HepG2 (cell line): ENCODE results near the gene CHL1. TPM values are rescaled to one million over a fixed set of nuclear protein-coding genes. Genes with fewer than 3 reads are reported as not detected.

Source experiments
- ATAC-seq: fragments of 200-7000 bp; cut with Tn5 transposase; 3 replicates; pipeline ENCODE4 v1.9.1; 2020; ENCODE audit warnings: mild to moderate bottlenecking, moderate library complexity
- BruUV-seq: library from RNA; stranded (reverse); fragments of 400-500 nt; replicated peaks from 2 replicates; lab custom pipeline; 2021; lab: Mats Ljungman, UMichigan
- CTCF ChIA-PET: fragments of 300-600 bp; formaldehyde crosslinking; extraction: SDS; loops from one replicate; lab custom pipeline; 2021; ENCODE audit warnings: low total read pairs, inconsistent platforms, low intra/inter-chr PET ratio; lab: Yijun Ruan, JAX
- POLR2A ChIA-PET: fragments of 350-600 bp; sonication (Branson Sonifier 250); formaldehyde crosslinking; loops from one replicate; lab custom pipeline; 2020; ENCODE audit warnings: antibody characterized with exemption, inconsistent platforms; lab: Yijun Ruan, JAX
- DNase-seq: peaks from one replicate; pipeline ENCODE4 v3.0.0-alpha.2; 2015; ENCODE audit warnings: low spot score
- FAIRE-seq: peaks from 3 replicates; lab custom pipeline; 2011; peaks lifted over from hg19 to GRCh38; lab: Jason Lieb, UNC
- H2AFZ ChIP-seq: one replicate; pipeline ENCODE4 v1.6.1; 2011; ENCODE audit warnings: low read length, inconsistent platforms
- H3K27ac ChIP-seq: fragments of 300-600 bp; 3 replicates; pipeline ENCODE4 v1.8.0; 2011; ENCODE audit warnings: mixed run types, mild to moderate bottlenecking, mixed read lengths, low read length, inconsistent platforms; ENCODE audit not compliant: insufficient read depth; ENCODE audit errors: extremely low read length
- H3K27me3 ChIP-seq, 2 experiments: fragments of 200-600 bp in 1 of 2; 2 replicates in 1 of 2; 3 replicates in 1 of 2; pipeline versions ENCODE4 v1.6.0 to v1.8.0; 2011; ENCODE audit warnings: low read length in 2 of 2, mild to moderate bottlenecking in 2 of 2, moderate library complexity in 2 of 2, inconsistent platforms in 1 of 2; ENCODE audit not compliant: insufficient read depth in 2 of 2, control insufficient read depth in 1 of 2
- H3K36me3 ChIP-seq, 2 experiments: fragments of 200-600 bp in 1 of 2; replicated peaks in 1 of 2; 2 replicates in 1 of 2; 3 replicates in 1 of 2; pipeline versions ENCODE4 v1.5.1 to v1.8.0; 2011; ENCODE audit warnings: low read length in 2 of 2, inconsistent platforms in 1 of 2; ENCODE audit not compliant: insufficient read depth in 2 of 2, control insufficient read depth in 1 of 2
- H3K4me1 ChIP-seq: 2 replicates; pipeline ENCODE4 v1.5.1; 2012; ENCODE audit warnings: low read length, inconsistent platforms; ENCODE audit not compliant: insufficient read depth
- H3K4me2 ChIP-seq: 2 replicates; pipeline ENCODE4 v1.6.0; 2011; ENCODE audit warnings: low read depth, low read length, inconsistent platforms
- H3K4me3 ChIP-seq, 3 experiments: fragments of 200-600 bp in 1 of 3; sonication (generic), shearing (Covaris generic) in 1 of 3; replicated peaks in 1 of 3; 2 replicates each; pipeline ENCODE4 v1.5.1; 2011 to 2016; ENCODE audit warnings: low read length in 3 of 3, inconsistent platforms in 2 of 3, low read depth in 2 of 3, mild to moderate bottlenecking in 2 of 3, control low read depth in 1 of 3, mixed read lengths in 1 of 3; ENCODE audit not compliant: insufficient read depth in 1 of 3
- H3K79me2 ChIP-seq: one replicate; pipeline ENCODE4 v1.6.1; 2011; ENCODE audit warnings: low read length, inconsistent platforms; ENCODE audit not compliant: insufficient read depth
- H3K9ac ChIP-seq: 2 replicates; pipeline ENCODE4 v1.6.0; 2011; ENCODE audit warnings: mild to moderate bottlenecking, low read depth, low read length, inconsistent platforms; ENCODE audit not compliant: insufficient read depth
- H3K9me3 ChIP-seq: 2 replicates; pipeline ENCODE4 v1.5.1; 2012; ENCODE audit warnings: mild to moderate bottlenecking, low read length
- H4K20me1 ChIP-seq: 2 replicates; pipeline ENCODE4 v1.6.0; 2011; ENCODE audit warnings: inconsistent platforms, mild to moderate bottlenecking, low read length, moderate library complexity; ENCODE audit not compliant: insufficient read depth
- PCBP1 ChIP-seq: fragments of 200-400 bp; formaldehyde crosslinking; IDR thresholded peaks from 2 replicates; pipeline ENCODE4 v1.6.1; 2017; ENCODE audit warnings: mild to moderate bottlenecking, low read depth, low read length, borderline replicate concordance
- U2AF1 ChIP-seq: fragments of 200-400 bp; formaldehyde crosslinking; optimal IDR thresholded peaks from 2 replicates; pipeline ENCODE3; 2017; ENCODE audit warnings: mild to moderate bottlenecking, low read depth, low read length
- ZNF121 ChIP-seq: sonication (generic); formaldehyde crosslinking; IDR thresholded peaks from 2 replicates; pipeline ENCODE4 v1.5.0; 2020; ENCODE audit warnings: mild to moderate bottlenecking, missing genetic modification reagents
- ZNF674 ChIP-seq: sonication (generic); formaldehyde crosslinking; IDR thresholded peaks from 2 replicates; pipeline ENCODE4 v1.5.0; 2020; ENCODE audit warnings: low read depth, mild to moderate bottlenecking, missing genetic modification reagents
- ZNF782 ChIP-seq: sonication (generic); formaldehyde crosslinking; IDR thresholded peaks from 2 replicates; pipeline ENCODE4 v1.4.0; 2020; ENCODE audit warnings: missing genetic modification reagents, mild to moderate bottlenecking, borderline replicate concordance
- WGBS: methylation state at CpG from one replicate; pipeline ENCODE4 v1.1.6; 2017; ENCODE audit warnings: low lambda C conversion rate; 5-methylcytosine and 5-hydroxymethylcytosine counted together
- in situ Hi-C: cut with HindIII; loops from 2 replicates; pipeline ENCODE4 v1.10.0; 2017; ENCODE audit warnings: low pct_unique_long_range_greater_than_20kb; ENCODE audit not compliant: extremely low pct_ligation_motif_present
- intact Hi-C: fragments of 100-400 bp; cut with micrococcal nuclease; formaldehyde crosslinking; loops from one replicate; pipeline ENCODE4 v1.10.0; 2022; ENCODE audit not compliant: unreplicated experiment
- polyA plus RNA-seq, 8 experiments: library from polyadenylated mRNA; depleted of rRNA in 3 of 8; stranded (reverse) in 7 of 8; unstranded in 1 of 8; fragments of >200 nt; fragmentation: Illumina TruSeq in 4 of 8; extraction: Trizol in 4 of 8; gene quantifications; 2 replicates each; pipeline versions ENCODE4 v1.2.1 to v1.2.3, GENCODE V29; 2011 to 2016; ENCODE audit warnings: low read depth in 4 of 8, missing spikeins in 1 of 8, mixed read lengths in 1 of 8; ENCODE audit not compliant: insufficient read depth in 1 of 8
- total RNA-seq, 5 experiments: library from RNA; depleted of rRNA; stranded (reverse); fragments of >200 nt; fragmentation: Illumina TruSeq; extraction: Trizol; gene quantifications; 2 replicates each; pipeline ENCODE4 v1.2.3, GENCODE V29; 2016; ENCODE audit warnings: low read depth in 1 of 5
- TF ChIP-seq, protein P1 (sequence below): sonication (generic); formaldehyde crosslinking; IDR thresholded peaks from 2 replicates; pipeline ENCODE4 v1.8.0; 2022; ENCODE audit warnings: mild to moderate bottlenecking, missing genetic modification reagents, moderate library complexity
- TF ChIP-seq, protein P2 (sequence below): sonication (generic); formaldehyde crosslinking; IDR thresholded peaks from 2 replicates; pipeline ENCODE4 v1.5.0; 2020; ENCODE audit warnings: missing genetic modification reagents
- TF ChIP-seq, protein P3 (sequence below): sonication (generic); formaldehyde crosslinking; IDR thresholded peaks from 2 replicates; pipeline ENCODE4 v1.4.0; 2020; ENCODE audit warnings: missing genetic modification reagents, borderline replicate concordance

CHL1 gene
- total and polyA plus RNA-seq, 2 of the 13 experiments (the other 11 are each of a cell fraction or from before 2014, with no cell fraction given) = not detected

DNA sequence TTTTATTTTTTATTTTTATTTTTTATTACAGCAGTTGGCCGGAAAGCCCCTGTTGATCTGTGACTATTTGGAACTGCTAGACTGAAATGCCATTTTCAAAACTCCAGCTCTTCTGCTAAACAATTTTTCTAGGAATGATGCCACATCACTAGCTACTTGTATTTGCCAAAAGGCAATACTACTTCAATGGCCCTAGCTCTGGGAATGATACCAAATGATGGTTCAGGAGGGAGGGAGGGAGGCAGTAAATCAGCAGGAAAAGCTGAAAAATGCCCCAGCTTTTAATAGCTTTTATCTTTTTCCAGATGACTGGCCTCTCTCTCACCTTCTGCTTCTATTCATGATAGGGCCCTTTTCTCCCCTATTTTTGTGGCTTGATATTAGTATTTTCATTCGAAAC lies 2.6 kb upstream of the CHL1 start:
- peaks cover 0 to 7% of the 10 kb centered on the region in 2 experiments; a peak in 3 of 5 replicates for H3K27me3 ChIP-seq
- H3K36me3 ChIP-seq = no peaks in the 10 kb centered on the region
- no peak overlapping the region for H3K4me3 ChIP-seq
- H3K79me2 ChIP-seq = no peaks in the 10 kb centered on the region
- BruUV-seq = no TSS peak
- POLR2A ChIA-PET = no interaction called here
- 2% methylated on average over 2 of the region's 2 CpGs for WGBS
- TF ChIP-seq ZNF782 (CRISPR knock-in tag) (no peak), PCBP1 (no peak)
- TF ChIP-seq, protein P1, sequence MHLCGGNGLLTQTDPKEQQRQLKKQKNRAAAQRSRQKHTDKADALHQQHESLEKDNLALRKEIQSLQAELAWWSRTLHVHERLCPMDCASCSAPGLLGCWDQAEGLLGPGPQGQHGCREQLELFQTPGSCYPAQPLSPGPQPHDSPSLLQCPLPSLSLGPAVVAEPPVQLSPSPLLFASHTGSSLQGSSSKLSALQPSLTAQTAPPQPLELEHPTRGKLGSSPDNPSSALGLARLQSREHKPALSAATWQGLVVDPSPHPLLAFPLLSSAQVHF (CRISPR knock-in tag) = no peak
- CTCF ChIA-PET = no interaction called here
- in situ Hi-C loops (no loop called here), intact Hi-C loops (no loop called here)
- no peak overlapping the region for H3K27ac ChIP-seq
- no peak overlapping the region for H3K4me2 ChIP-seq
- H4K20me1 ChIP-seq = no peaks in the 10 kb centered on the region
- no peaks in the 10 kb centered on the region for H3K4me1 ChIP-seq
- no peaks in the 10 kb centered on the region for H3K9me3 ChIP-seq
- no peak for DNase-seq
- ATAC-seq = no peak
- H2AFZ ChIP-seq = no peak overlapping the region
- no peak for FAIRE-seq
- no peak overlapping the region for H3K9ac ChIP-seq

DNA sequence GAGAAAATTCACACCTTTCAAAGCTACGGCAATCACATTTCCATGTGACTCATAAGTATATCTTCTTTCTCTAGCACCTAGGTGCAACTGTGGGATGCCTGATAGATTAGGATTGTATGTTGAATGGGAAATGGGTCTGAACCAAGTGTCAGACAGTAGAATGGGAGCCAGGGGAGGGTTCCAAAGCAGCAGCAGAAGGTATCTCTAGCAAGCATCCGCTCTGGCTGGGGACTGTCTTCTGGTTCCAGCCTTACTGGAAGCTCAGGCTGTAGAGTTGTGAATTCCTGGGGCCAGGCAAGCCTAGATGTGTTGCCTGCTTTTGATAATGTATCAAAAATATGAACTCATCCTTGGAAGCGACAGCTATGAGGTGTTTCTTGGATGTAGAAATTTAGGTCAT lies 2.1 kb upstream of the CHL1 start:
- Histone ChIP-seq H3K4me1 (no peaks in the 10 kb centered on the region), H3K9me3 (no peaks in the 10 kb centered on the region), H3K4me2 (no peak overlapping the region), H3K79me2 (no peaks in the 10 kb centered on the region), H3K36me3 (no peaks in the 10 kb centered on the region), H3K4me3 (no peak overlapping the region), H3K27ac (no peak overlapping the region), H2AFZ (no peak overlapping the region), H3K9ac (no peak overlapping the region), H4K20me1 (no peaks in the 10 kb centered on the region), H3K27me3 (peaks cover 0 to 7% of the 10 kb centered on the region in 2 experiments; a peak in 3 of 5 replicates)
- intact Hi-C loops = no loop called here
- FAIRE-seq (no peak), DNase-seq (no peak), ATAC-seq (no peak)
- ChIA-PET POLR2A (no interaction called here), CTCF (no interaction called here)
- in situ Hi-C loops = no loop called here
- WGBS = 47% methylated on average over 3 of the region's 3 CpGs
- no TSS peak for BruUV-seq
- TF ChIP-seq, protein P2, sequence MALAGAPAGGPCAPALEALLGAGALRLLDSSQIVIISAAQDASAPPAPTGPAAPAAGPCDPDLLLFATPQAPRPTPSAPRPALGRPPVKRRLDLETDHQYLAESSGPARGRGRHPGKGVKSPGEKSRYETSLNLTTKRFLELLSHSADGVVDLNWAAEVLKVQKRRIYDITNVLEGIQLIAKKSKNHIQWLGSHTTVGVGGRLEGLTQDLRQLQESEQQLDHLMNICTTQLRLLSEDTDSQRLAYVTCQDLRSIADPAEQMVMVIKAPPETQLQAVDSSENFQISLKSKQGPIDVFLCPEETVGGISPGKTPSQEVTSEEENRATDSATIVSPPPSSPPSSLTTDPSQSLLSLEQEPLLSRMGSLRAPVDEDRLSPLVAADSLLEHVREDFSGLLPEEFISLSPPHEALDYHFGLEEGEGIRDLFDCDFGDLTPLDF (CRISPR knock-in tag) = no peak
- TF ChIP-seq, protein P3, sequence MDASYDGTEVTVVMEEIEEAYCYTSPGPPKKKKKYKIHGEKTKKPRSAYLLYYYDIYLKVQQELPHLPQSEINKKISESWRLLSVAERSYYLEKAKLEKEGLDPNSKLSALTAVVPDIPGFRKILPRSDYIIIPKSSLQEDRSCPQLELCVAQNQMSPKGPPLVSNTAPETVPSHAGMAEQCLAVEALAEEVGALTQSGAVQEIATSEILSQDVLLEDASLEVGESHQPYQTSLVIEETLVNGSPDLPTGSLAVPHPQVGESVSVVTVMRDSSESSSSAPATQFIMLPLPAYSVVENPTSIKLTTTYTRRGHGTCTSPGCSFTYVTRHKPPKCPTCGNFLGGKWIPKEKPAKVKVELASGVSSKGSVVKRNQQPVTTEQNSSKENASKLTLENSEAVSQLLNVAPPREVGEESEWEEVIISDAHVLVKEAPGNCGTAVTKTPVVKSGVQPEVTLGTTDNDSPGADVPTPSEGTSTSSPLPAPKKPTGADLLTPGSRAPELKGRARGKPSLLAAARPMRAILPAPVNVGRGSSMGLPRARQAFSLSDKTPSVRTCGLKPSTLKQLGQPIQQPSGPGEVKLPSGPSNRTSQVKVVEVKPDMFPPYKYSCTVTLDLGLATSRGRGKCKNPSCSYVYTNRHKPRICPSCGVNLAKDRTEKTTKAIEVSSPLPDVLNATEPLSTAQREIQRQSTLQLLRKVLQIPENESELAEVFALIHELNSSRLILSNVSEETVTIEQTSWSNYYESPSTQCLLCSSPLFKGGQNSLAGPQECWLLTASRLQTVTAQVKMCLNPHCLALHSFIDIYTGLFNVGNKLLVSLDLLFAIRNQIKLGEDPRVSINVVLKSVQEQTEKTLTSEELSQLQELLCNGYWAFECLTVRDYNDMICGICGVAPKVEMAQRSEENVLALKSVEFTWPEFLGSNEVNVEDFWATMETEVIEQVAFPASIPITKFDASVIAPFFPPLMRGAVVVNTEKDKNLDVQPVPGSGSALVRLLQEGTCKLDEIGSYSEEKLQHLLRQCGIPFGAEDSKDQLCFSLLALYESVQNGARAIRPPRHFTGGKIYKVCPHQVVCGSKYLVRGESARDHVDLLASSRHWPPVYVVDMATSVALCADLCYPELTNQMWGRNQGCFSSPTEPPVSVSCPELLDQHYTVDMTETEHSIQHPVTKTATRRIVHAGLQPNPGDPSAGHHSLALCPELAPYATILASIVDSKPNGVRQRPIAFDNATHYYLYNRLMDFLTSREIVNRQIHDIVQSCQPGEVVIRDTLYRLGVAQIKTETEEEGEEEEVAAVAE (CRISPR knock-in tag) = no peak
- no peak for TF ChIP-seq U2AF1
- TF ChIP-seq ZNF674 (CRISPR knock-in tag) = no peak
- no peak for TF ChIP-seq ZNF121
